Measurements from ENCODE around the gene RFFL. TPM values are rescaled to one million over a fixed set of nuclear protein-coding genes. Genes with fewer than 3 reads are reported as not detected.
A peak's percentile ranks its signal among the peaks of the same experiment; 100 is the strongest.
"Not testable (repeated sequence)": the region's sequence is repeated elsewhere in the genome, so short reads cannot be mapped to it uniquely, and the experiment has no call there.

Gene RFFL
- total RNA-seq, 1 donor from 2014 or later = 6.0 TPM

- DNase-seq (ENCODE audit: low read depth in 2 of 2) = no peak
These were observed 14.7 kb downstream of the RFFL start for GRCh38 chr17:35048685-35049379.

- DNase-seq (ENCODE audit: low read depth in 2 of 2) = peak; percentile 63 to 91
These were observed 16.7 kb downstream of the RFFL start for GRCh38 chr17:35046740-35047283.

DNA sequence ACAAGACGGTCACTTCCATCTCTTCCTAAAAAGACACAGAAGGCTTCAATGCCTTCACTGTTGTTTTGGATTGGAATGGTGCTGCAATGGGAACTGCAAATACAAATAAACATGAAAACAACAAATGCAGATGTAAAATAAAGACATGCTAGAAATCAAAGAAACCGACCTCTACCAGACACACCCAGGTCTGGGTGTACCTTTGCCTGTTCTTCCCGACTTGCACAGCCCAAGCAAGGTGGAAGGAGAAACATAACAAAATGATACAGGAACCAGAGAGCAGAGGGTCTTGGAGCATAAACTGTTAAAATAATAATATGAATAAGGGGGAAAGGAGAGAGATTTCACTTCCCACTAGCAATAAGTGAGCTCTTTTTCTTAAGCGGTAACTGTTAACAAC, 17.3 kb downstream of the RFFL start:
- DNase-seq (ENCODE audit: low read depth in 2 of 2) = no peak

- DNase-seq (ENCODE audit: low read depth in 2 of 2) = not testable (repeated sequence)
These were observed 18.0 kb downstream of the RFFL start for GRCh38 chr17:35045458-35045979.

- no peak for DNase-seq (ENCODE audit: low read depth in 2 of 2)
These were observed 19.3 kb downstream of the RFFL start for GRCh38 chr17:35044181-35044580.

DNA sequence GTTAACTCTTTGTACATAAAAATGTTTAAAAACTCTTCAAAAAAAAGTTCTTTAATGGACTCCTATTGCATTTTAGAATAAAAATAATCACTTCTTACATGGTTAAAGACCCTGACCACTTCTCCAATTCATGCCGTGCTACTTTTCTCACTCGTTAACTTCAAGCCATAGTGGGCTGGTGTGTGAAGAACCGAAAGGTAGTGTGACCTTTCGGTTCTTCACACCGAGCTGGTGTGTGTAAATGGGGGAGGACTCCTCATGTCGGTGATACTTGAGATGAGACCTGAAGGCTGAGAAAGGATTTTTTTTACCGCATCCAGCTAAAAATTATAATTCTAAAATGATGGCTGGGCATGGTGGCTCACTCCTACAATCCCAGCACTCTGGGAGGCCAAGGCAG, 22.1 kb downstream of the RFFL start:
- no peak for DNase-seq (ENCODE audit: low read depth in 2 of 2)

DNA sequence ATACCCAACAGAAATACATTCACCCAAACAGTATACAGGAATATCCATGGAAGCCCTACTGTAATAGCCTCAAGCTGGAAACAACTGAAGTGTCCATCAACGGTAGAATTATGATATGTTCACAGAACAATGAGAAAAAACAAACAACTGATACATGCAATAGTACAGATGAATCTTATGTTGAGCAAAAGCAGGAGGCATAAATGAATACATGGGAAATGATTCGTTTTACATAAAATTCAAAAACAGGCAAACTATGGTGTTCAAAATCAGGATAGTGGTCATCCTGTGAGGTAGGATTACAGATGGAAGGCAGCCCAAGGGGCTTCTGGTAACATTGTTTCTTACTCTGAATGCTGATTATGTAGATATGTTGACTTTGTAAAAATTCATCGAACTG, 25.1 kb downstream of the RFFL start:
- no peak for DNase-seq (ENCODE audit: low read depth in 2 of 2)

GRCh38 chr17:35030780-35031179, 32.7 kb downstream of the RFFL start:
- no peak for DNase-seq (ENCODE audit: low read depth in 2 of 2)

- DNase-seq (ENCODE audit: low read depth in 2 of 2) = peak in 1 of 2 donors; percentile 73
These were observed 34.8 kb downstream of the RFFL start for GRCh38 chr17:35028531-35029262.

GRCh38 chr17:35028097-35028496, 35.4 kb downstream of the RFFL start:
- not testable (repeated sequence) for DNase-seq (ENCODE audit: low read depth in 2 of 2)

DNA sequence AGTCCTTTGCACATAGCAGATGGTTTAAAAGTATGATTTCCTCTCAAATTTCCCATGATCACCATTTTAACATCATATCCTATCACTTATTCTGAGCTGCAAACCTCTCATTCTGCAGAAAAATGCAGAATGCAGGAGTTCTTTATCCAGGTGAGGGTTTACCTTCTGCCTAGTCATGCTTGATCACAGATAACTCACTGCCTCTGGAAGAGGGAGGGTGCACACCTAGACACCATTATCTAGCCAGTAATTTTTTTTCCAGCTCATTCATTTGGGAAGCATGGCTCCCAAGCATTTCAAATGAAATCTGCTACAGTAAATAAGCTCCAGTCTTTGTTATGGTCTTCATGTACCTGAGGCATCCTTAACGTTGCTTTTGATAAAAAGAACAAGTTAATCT, 38.0 kb downstream of the RFFL start:
- no peak for DNase-seq (ENCODE audit: low read depth in 2 of 2)

DNA sequence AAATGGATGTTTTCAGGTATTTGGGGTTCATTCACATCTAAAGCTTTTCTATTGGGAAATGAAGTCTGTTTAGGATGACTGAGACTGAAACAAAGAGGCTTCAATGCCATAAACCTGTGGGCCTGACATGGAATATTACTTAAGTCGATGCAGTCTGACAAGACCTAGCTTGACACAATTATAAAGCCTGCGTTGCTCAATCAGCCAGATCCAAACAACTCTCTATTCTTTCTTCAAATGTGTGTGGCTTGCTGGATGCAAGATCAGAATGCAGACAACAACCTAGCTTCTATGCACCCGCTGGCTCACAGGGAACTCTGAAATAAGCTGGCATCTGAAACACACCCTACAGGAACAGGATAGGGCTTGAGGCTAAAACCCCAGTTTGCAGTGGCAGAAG, 40.0 kb downstream of the RFFL start:
- DNase-seq (ENCODE audit: low read depth in 2 of 2) = no peak

DNA sequence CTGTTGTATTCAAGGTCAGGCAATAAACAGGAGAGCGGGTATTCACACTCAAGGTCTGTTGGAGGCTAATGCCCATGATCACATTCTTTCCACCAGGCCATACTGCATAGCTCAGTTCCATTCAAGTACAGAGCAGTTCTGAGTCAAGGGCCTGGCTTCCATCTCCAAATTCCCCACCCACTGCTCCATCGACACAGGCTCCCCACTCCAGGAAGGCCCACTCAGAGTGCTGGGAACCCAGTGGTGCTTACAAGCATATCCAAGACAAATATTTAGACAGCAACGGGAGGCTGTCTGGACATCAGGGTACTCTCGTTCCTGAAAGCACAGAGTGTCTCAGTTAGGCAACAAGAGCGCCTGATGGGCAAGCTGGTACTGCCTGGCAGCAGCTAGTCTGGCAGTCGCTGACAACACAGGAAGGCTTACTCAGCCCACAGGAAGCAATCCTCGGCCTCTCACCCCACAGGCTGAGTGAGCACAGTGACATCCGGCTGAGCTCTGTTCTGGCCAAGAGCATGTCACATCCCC, 40.9 kb downstream of the RFFL start:
- peak; percentile 92 to 97 for DNase-seq (ENCODE audit: low read depth in 2 of 2)

GRCh38 chr17:35021520-35022380, 41.8 kb downstream of the RFFL start:
- DNase-seq (ENCODE audit: low read depth in 2 of 2) = no peak

GRCh38 chr17:35019386-35020179, 43.9 kb downstream of the RFFL start:
- no peak for DNase-seq (ENCODE audit: low read depth in 2 of 2)

DNA sequence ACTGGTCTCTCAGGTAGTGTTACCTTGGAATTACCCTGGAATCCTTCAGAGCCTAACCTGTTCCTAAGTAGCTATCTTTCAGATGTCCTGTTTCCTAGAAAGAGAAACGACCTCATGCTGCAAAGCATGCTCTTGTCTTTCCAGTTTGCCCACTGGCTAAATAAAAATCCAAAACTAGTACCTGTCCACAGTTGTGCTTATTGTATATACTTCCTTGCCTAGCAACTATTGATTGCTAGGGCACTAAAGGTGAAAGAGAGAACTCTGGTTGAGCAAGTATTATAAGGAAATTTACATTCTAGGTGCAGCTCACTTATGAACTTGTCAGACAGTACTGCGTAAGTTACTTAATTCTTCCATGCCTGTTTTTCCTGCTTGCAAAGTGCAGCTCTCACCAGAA, 44.7 kb downstream of the RFFL start:
- DNase-seq (ENCODE audit: low read depth in 2 of 2) = no peak

- DNase-seq (ENCODE audit: low read depth in 2 of 2) = no peak
These were observed 46.5 kb downstream of the RFFL start for GRCh38 chr17:35017021-35017420.

GRCh38 chr17:35016369-35016768, 47.1 kb downstream of the RFFL start:
- no peak for DNase-seq (ENCODE audit: low read depth in 2 of 2)

DNA sequence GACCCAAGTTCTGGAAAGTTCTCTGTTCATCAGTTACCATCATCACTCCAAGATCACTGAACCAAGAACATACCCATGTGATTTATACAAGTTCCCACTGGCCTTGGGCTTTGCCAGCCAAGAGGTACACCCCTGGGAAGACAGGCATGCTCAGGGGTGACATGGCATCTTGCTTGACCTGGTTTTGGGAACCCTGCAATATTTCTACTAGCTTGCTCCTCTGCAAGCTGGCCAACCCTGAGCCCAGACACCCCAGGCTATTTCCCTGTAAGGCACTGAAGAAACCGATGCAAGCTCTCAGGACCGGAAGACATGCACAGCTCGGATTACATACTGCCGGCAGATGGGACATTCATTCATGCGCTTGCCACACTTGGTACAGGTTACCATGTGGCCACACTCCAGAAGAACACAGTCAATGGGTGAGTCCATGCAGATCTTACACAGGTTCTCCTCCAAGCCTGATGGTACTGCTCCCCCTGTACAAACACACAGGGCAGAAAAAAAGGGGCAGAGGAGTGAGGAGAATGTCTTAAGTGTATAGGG, 51.8 kb downstream of the RFFL start:
- DNase-seq (ENCODE audit: low read depth in 2 of 2) = no peak

GRCh38 chr17:35010093-35010492, 53.4 kb downstream of the RFFL start:
- DNase-seq (ENCODE audit: low read depth in 2 of 2) = no peak
